SK-N-MC (cell line): ENCODE measurements around the gene C1QTNF9.

Source experiments
- EZH2 ChIP-seq: fragments of 200-600 bp; sonication (generic); IDR thresholded peaks from one replicate; pipeline ENCODE4 v1.6.1; 2017; ENCODE audit warnings: antibody characterized with exemption
- POLR2AphosphoS5 ChIP-seq: IDR thresholded peaks from 2 replicates; pipeline ENCODE4 v1.6.1; 2012; ENCODE audit warnings: mild to moderate bottlenecking, low read depth, low read length, borderline replicate concordance

- no peak for TF ChIP-seq EZH2
- TF ChIP-seq POLR2AphosphoS5 = no peak
These were observed 35.5 kb upstream of the C1QTNF9 start for GRCh38 chr13:24273926-24274325.
